Loucy (cell line): ENCODE data around the gene PTGDR.

Experiments
- CTCF ChIP-seq: fragments of 200-600 bp; sonication (generic); conservative IDR thresholded peaks from 2 replicates; pipeline ENCODE4 v1.5.1; 2014; ENCODE audit warnings: mild to moderate bottlenecking, antibody characterized with exemption, low read length
- EZH2phosphoT487 ChIP-seq: fragments of 200-600 bp; IDR thresholded peaks from 2 replicates; pipeline ENCODE4 v1.6.1; 2018; ENCODE audit warnings: antibody characterized with exemption, mild to moderate bottlenecking, moderate library complexity, borderline replicate concordance

GRCh38 chr14:52325630-52326029, 58.1 kb downstream of the PTGDR start:
- TF ChIP-seq CTCF (no peak), EZH2phosphoT487 (no peak)
